Left ventricle myocardium superior (tissue), 1 donor: ENCODE results near the gene FAM193B. TPM values are rescaled to one million over a fixed set of nuclear protein-coding genes. Genes with fewer than 3 reads are reported as not detected.
"Not testable (repeated sequence)": the region's sequence is repeated elsewhere in the genome, so short reads cannot be mapped to it uniquely, and the experiment has no call there.

Source experiments
- ATAC-seq: fragments of 200-7000 bp; cut with Tn5 transposase; one replicate; pipeline ENCODE4 v1.9.1; 2020; ENCODE audit warnings: mild to moderate bottlenecking, moderate library complexity
- DNase-seq: peaks from one replicate; pipeline ENCODE4 v3.0.0-alpha.2; 2020
- intact Hi-C: fragments of 100-400 bp; cut with micrococcal nuclease; formaldehyde crosslinking; loops from one replicate; pipeline ENCODE4 v1.11.0; 2022
- total RNA-seq: library from RNA; stranded (reverse); fragmentation: NEBNext Ultra II Directional; extraction: Animal tissue kit (Norgen Biotek cat#: 25700); gene quantifications from one replicate; pipeline ENCODE4 v1.2.1, GENCODE V29; 2021
- donor health status: DM: no; HTN: yes; CAD: no; lungs with severe emphysema.

The FAM193B gene
- total RNA-seq, 1 donor from 2014 or later: 26.4 TPM

DNA sequence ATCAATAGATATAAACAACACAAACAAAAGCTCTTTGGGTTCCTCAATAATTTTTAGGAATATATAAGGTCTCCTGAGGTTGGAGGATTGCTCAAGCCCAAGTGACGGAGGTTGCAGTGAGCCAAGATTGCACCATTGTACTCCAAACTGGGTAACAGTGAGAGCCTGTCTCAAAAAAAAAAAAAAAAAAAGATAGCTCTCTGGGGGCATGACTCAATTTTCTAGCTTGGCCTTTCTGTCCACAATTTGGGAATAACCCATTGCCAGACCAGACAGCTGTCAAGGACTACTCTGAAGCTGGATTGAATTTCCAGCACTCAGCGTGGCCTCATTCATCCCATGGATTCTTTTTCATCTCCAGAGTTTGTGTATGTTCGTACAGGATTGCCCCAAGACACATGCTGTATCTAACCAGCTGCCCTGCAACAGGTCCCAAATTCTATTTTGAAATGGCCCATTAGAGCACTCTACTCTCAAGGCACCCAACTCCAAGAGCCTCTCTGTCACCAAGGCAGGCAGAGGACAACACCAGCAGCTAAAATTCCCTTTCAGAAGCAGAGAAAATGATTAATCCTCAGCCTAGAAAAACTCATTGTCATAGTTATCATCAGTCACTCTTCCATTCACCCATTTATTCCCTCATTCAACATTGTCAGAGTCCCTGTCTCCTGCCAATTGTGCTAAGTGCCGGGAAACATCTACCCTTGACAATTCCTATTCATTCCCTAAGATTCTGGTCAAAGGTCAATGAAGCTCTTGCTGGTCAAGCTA, 8.7 kb downstream of the FAM193B start:
- intact Hi-C loops: no loop called here
- ATAC-seq (peak; percentile 82), DNase-seq (no peak)

DNA sequence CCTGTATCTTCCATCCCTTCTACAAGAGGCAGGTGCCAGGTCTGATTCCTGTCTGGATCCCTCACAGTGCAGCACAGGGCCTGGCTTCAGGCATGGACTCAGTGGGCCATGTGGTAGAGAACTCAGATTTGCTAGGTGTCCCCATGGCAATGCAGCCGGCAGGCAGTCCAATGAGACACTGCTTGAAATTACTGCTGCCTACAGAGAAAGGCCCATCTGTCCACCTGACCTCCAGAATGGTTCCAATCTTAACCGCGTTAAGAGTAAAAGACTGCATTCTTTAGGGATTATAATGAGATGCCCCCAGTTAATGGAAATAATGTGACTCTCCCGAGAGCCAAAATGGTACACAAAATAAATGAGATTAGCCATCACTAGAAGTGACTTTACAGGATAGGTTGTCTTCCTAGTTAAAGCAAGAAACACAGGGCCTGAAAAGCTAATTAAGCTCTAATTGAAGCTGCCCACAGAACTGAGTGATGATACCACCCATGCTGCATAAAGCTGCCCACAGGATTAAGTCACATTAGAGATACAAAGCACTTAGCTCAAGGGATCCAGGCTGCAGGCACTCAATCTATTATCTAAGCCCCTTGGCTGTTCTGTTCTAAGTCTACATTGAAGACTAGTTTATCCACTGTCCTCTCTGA, 11.4 kb downstream of the FAM193B start:
- DNase-seq (no peak), ATAC-seq (no peak)
- intact Hi-C loops: no loop called here

- DNase-seq: no peak
- intact Hi-C loops: no loop called here
- no peak for ATAC-seq
Observed at GRCh38 chr5:177540438-177540837, 13.9 kb downstream of the FAM193B start.

GRCh38 chr5:177539411-177539810, 15.0 kb downstream of the FAM193B start:
- ATAC-seq (peak; percentile 21), DNase-seq (no peak)
- intact Hi-C loops: no loop called here

- ATAC-seq: peak; percentile 37
- intact Hi-C loops: no loop called here
- DNase-seq: no peak
Observed at GRCh38 chr5:177538876-177539275, 15.5 kb downstream of the FAM193B start.

DNA sequence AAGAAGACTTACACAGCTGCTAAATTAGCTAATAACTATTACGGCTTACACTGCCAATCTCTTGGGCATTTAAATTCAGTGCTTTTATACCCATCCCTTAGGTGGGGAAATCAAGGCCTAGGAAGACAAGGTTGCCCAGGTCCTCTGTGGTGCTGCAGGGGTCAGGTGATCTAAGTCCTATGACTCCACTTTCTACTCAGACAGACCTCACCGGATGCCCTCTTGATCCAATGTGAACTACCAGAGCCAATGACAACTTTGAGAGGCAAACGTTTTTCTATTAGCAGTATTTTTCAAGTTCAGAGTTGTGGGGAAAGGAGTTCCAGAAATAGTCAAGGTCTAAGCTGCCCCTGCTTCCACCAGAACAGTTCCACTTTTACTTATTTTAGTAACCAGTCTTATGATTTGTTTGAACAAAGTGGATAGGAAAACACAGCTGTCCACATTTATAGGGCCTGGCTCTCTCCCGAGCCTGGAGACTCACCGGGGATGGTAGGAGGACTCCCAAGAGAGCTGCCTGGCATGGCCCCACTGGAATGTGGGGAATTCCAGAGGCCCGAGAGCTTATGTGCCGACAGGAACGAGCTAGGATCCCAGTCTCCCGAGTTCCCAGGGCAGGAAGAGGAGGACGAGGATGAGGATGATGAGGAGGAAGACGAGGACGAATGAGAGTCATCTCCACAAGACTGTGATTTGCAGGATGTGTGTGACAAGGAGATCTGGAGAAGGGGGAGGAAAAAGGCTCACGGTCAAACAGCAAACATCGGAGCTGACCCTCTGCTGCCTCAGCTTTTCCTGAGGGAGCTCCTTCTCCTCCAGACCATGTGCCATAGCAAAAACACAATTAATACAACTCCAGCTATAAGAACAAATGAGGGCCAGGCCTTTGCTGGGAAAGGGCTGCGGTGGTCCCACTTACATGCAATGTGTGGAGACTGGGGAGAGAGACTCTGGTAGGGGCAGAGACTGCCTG, 16.7 kb downstream of the FAM193B start:
- intact Hi-C loops: no loop called here
- DNase-seq: peak; percentile 72
- ATAC-seq: peak; percentile 85

DNA sequence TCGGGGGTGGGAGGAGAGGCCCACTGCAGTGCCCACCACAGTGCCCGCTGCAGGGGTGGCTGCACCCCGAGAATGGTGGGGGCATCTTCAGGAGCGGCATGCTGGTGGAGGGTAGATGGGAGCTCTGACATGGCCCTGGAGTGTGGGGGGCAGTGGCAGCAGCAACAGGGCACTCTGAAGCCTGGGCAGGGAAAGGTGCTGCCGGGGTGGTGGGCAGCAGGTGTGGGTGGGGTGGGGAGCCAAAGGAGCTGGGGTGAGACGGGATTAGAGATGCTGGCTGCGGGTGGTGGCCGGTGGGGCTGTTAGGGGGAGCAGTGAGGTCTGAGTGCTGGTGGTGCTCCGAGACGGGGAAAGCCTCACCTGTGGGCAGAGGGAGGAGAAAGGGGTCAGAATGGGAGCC, 18.0 kb downstream of the FAM193B start:
- DNase-seq (no peak), ATAC-seq (no peak)
- intact Hi-C loops: no loop called here

GRCh38 chr5:177535125-177535524, 19.2 kb downstream of the FAM193B start:
- intact Hi-C loops: no loop called here
- DNase-seq (no peak), ATAC-seq (no peak)

DNA sequence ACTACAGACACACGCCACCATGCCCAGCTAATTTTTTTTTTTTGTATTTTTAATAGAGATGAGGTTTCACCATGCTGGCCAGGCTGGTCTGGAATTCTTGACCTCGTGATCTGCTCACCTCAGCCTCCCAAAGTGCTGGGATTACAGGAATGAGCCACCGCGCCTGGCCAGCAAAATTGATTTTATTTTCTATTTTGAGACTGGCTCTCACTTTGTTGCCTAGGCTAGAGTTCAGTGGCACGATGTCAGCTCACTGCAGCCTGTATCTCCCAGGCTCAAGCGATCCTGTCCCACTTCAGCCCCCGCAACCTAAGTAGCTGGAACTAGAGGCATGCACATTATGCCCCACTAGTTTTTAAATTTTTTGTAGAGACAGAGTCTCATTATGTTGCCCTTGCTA, 19.9 kb downstream of the FAM193B start:
- intact Hi-C loops, DNase-seq, ATAC-seq: not testable (repeated sequence)

DNA sequence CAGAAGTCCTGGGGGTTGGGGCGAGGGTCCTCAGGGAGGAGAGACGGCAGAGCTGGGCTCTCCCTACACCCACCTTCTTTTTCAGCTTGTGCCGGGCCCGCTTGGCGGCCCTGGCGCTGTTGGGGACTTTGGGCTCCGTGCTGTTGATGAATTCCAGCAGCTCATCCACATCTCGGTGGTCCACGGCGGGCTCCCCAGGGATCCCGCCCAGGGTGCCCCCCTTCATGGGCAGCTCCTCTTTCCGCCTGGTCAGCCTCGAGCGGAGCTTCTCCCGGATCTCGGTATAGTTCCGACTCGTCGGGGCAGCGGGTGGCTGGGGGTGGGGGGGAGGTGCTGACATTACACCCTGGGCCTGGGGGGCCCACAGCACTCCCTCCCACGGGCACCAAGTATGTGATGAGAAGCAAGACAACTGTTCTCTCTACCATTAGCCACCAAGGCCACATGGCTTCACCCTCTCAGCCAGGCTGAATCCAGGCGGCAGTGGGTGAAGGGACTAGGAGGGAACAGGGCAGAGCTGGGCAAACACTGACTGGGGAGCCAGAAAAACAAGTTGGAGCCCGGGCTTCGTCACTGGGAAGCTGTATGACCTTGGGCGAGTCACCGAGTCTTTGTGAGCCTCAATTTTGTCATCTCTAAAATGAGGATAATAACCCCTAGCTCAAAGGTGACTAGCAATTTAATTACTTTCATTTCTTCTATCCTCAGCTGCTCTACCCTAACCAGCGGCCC, 23.0 kb downstream of the FAM193B start:
- DNase-seq (peak; percentile 21), ATAC-seq (no peak)
- intact Hi-C loops: no loop called here

- ATAC-seq (peak; percentile 41), DNase-seq (peak; percentile 33)
- intact Hi-C loops: no loop called here
Observed at GRCh38 chr5:177530638-177531037, 23.7 kb downstream of the FAM193B start.

- ATAC-seq (no peak), DNase-seq (peak; percentile 18)
- intact Hi-C loops: no loop called here
Observed at GRCh38 chr5:177529247-177530203, 24.8 kb downstream of the FAM193B start.

- intact Hi-C loops: no loop called here
- DNase-seq (peak; percentile 26), ATAC-seq (no peak)
Observed at GRCh38 chr5:177528631-177529030, 25.7 kb downstream of the FAM193B start.

DNA sequence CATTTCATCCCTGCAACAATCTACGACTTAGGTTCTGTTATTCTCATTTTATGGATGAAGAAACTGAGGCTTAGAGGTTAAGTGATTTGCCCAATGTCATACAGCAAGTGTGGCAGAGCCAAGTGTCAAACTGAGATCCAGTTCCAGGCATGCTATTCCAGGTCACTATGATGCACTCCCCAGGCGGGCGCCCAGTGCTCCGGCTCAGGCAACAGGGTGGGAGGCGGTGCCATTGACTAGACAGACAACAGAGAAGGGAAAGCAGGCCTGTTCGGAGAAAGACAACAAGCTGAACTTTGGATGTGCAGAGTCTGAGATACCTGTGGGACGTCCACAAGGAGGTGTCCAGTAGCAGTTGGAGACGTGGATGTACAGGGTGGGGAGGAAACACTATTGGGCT, 26.8 kb downstream of the FAM193B start:
- DNase-seq (no peak), ATAC-seq (no peak)
- intact Hi-C loops: no loop called here

- ATAC-seq (no peak), DNase-seq (no peak)
- intact Hi-C loops: no loop called here
Observed at GRCh38 chr5:177526791-177527190, 27.6 kb downstream of the FAM193B start.

DNA sequence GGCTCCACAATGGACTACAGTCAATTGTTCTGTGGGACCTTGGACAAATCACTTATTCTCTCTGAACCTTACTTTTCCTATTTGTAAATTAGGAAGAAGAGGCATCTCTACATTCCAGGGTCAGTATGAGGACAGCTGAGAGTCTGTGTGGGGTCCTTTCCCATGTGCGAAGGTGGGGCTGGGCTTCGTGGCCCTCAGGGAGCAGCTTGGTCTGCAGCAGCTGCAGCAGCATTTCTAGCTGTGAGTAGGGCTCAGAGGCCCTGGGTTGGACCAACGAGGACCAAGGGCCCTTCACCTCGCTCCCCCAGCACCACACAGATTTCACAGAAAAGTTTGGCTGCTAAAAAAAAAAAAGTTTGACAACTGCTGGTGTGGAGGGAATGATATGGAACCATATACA, 28.2 kb downstream of the FAM193B start:
- ATAC-seq (no peak), DNase-seq (peak; percentile 11)
- intact Hi-C loops: no loop called here

DNA sequence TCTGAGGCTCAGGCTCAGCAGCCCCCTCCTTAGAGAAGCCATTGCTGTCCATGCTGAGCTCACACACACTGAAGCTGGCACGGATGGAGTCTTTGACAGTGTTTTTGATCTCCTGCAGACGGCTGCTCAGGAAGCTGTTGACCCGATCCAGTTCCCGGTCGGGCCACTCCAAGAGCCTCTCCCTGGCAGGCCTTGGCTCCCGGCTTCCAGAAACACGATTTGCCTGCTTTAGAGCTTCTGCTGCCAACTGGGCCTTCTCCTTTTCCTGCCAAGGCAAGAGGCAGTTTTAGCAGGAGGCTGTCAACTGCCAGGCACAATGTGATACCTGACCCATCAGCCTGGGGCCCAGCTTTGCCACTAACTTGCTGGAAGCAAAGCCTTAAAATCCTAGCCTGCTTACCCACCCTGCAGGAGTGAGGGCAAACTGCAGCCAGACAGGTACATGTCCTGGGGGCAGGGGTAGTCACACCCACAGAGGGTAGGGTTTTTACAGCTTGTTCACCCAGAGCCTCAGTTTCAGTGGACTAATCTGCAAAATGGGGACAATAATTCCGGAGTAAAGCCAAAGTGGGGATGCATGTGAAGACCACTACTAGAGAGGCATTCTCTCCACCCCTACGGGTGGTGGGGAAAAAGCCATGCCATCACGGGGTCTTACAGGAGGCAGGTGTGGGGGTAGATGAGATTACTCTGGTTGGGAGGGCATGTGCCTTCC, 29.3 kb downstream of the FAM193B start:
- peak; percentile 76 for ATAC-seq
- intact Hi-C loops: no loop called here
- DNase-seq: peak; percentile 54
